ENCODE data around the gene MYO9B. TPM values are rescaled to one million over a fixed set of nuclear protein-coding genes. Genes with fewer than 3 reads are reported as not detected.

Gene MYO9B
- total and polyA plus RNA-seq, 2 of the 13 experiments (the other 11 are each of a cell fraction or from before 2014, with no cell fraction given), result 18.0 to 18.3 TPM

GRCh38 chr19:17243830-17244617 lies 168.4 kb downstream of the MYO9B start (continued):
- TF ChIP-seq REST (IDR thresholded peaks at IDR 0.05; ENCODE audit: borderline replicate concordance in 1 of 2, low read depth in 1 of 2, low read length in 2 of 2), result 0 out of 4 replicates have a peak, but pooled peaks of 1 of the 2 experiments have one; percentile 42
- peak; percentile 57 for TF ChIP-seq NCOA2 (CRISPR knock-in tag; IDR thresholded peaks at IDR 0.05)
- TF ChIP-seq ZNF414 (CRISPR knock-in tag; IDR thresholded peaks at IDR 0.05), result peak; percentile 63; the same call in 1 of the 2 replicates
- 0 out of 2 replicates have a peak, but pooled peaks have one; percentile 8 for TF ChIP-seq ZNF691 (CRISPR knock-in tag; IDR thresholded peaks at IDR 0.05; ENCODE audit: borderline replicate concordance, low read depth)
- TF ChIP-seq CREM (IDR thresholded peaks at IDR 0.05), result peak; percentile 65; the same call in 1 of the 2 replicates
- no peak for TF ChIP-seq CREM (CRISPR knock-in tag; IDR thresholded peaks at IDR 0.05)
- TF ChIP-seq ZNF543 (CRISPR knock-in tag; IDR thresholded peaks at IDR 0.05), result peak; percentile 59; the same call in 1 of the 2 replicates
- TF ChIP-seq ATRX (CRISPR knock-in tag; IDR thresholded peaks at IDR 0.05; ENCODE audit: borderline replicate concordance), result no peak
- peak; percentile 98 for TF ChIP-seq SKIL (CRISPR knock-in tag; IDR thresholded peaks at IDR 0.05; ENCODE audit: borderline replicate concordance)
- peak; percentile 94 for TF ChIP-seq NR2F6 (IDR thresholded peaks at IDR 0.05)
- peak; percentile 96 for TF ChIP-seq NR2F6 (CRISPR knock-in tag; IDR thresholded peaks at IDR 0.05)
- TF ChIP-seq ZNF446 (CRISPR knock-in tag; IDR thresholded peaks at IDR 0.05), result no peak
- no peak for TF ChIP-seq DRAP1 (CRISPR knock-in tag; IDR thresholded peaks at IDR 0.05)
- 0 out of 2 replicates have a peak, but pooled peaks have one; percentile 49 for TF ChIP-seq ZNF138 (CRISPR knock-in tag; IDR thresholded peaks at IDR 0.05; ENCODE audit: low read depth)
- TF ChIP-seq IKZF5 (CRISPR knock-in tag; IDR thresholded peaks at IDR 0.05), result peak; percentile 62; the same call in 1 of the 2 replicates
- TF ChIP-seq POGK (CRISPR knock-in tag; conservative IDR thresholded peaks at IDR 0.05), result no peak
- TF ChIP-seq ZNF263 (CRISPR knock-in tag; IDR thresholded peaks at IDR 0.05), result no peak; the same call in none of the 2 replicates
- no peak for TF ChIP-seq MAF1 (CRISPR knock-in tag; IDR thresholded peaks at IDR 0.05; ENCODE audit: borderline replicate concordance)
